GM10248 (cell line): ENCODE measurements around the gene ERVFRD-1.
"Not testable (repeated sequence)": the region's sequence is repeated elsewhere in the genome, so short reads cannot be mapped to it uniquely, and the experiment has no call there.

Experiments used
- CTCF ChIA-PET: fragments of 300-600 bp; sonication (Branson Sonifier 250); formaldehyde crosslinking; extraction: SDS; loops from one replicate; lab custom pipeline; 2021; ENCODE audit warnings: antibody characterized with exemption; lab: Yijun Ruan, JAX
- POLR2A ChIA-PET: fragments of 350-650 bp; sonication (Branson Sonifier 250); formaldehyde crosslinking; extraction: SDS; loops from one replicate; lab custom pipeline; 2020; ENCODE audit warnings: antibody characterized with exemption; lab: Yijun Ruan, JAX
- DNase-seq: peaks from one replicate; pipeline ENCODE4 v3.0.0; 2012; ENCODE audit errors: extremely low spot score
- CTCF ChIP-seq: IDR thresholded peaks from 2 replicates; pipeline ENCODE4 v1.5.1; 2012; ENCODE audit warnings: mild to moderate bottlenecking, low read depth; ENCODE audit errors: extremely low read depth, missing control alignments, control extremely low read depth

ERVFRD-1 gene

GRCh38 chr6:11093626-11094410, 17.7 kb downstream of the ERVFRD-1 start, which contains the start of gene SMIM13:
Gene SMIM13 (plus strand): TSS chr6:11093834. CDS start chr6:11094314, 480 bp downstream.
- CTCF ChIA-PET: interaction anchor here (0.7 to 2.8 kb wide), 12 partner anchors 10 to 482 kb away, joined by 3 to 13 read pairs (median 4); no protein-coding TSS in a partner anchor
- TF ChIP-seq CTCF: peak; percentile 64
- POLR2A ChIA-PET: interaction anchor here (0.6 kb wide), 1 partner anchor 204 kb away, joined by 4 read pairs; no protein-coding TSS in a partner anchor
- peak; percentile 97 for DNase-seq

- POLR2A ChIA-PET: no interaction called here
- no peak for TF ChIP-seq CTCF
- CTCF ChIA-PET: interaction anchor here (0.7 to 2.8 kb wide), 11 partner anchors 9 to 482 kb away, joined by 3 to 13 read pairs (median 5); no protein-coding TSS in a partner anchor
- DNase-seq: no peak
Observed at GRCh38 chr6:11093376-11093625, 18.2 kb downstream of the ERVFRD-1 start.

- ChIA-PET CTCF (interaction anchor here (0.7 to 2.8 kb wide), 11 partner anchors 9 to 483 kb away, joined by 3 to 13 read pairs (median 5); no protein-coding TSS in a partner anchor), POLR2A (no interaction called here)
- TF ChIP-seq CTCF: no peak
- peak; percentile 70 for DNase-seq
Observed at GRCh38 chr6:11092668-11093375, 18.7 kb downstream of the ERVFRD-1 start.

GRCh38 chr6:11091141-11091540, 20.4 kb downstream of the ERVFRD-1 start:
- POLR2A ChIA-PET, DNase-seq: not testable (repeated sequence)
- CTCF ChIA-PET: interaction anchor here (1.0 to 2.8 kb wide), 3 partner anchors 9 to 406 kb away, joined by 5 to 13 read pairs (median 6); no protein-coding TSS in a partner anchor

GRCh38 chr6:11089695-11090094, 21.8 kb downstream of the ERVFRD-1 start:
- no peak for TF ChIP-seq CTCF
- ChIA-PET CTCF (interaction anchor here (1.4 to 2.8 kb wide), 3 partner anchors 10 to 135 kb away, joined by 3 to 16 read pairs (median 8); no protein-coding TSS in a partner anchor), POLR2A (no interaction called here)
- no peak for DNase-seq

- CTCF ChIA-PET: interaction anchor here (0.8 to 2.8 kb wide), 7 partner anchors 9 to 609 kb away, joined by 3 to 16 read pairs (median 4); no protein-coding TSS in a partner anchor
- POLR2A ChIA-PET: not testable (repeated sequence)
Observed at GRCh38 chr6:11087141-11087812, 24.2 kb downstream of the ERVFRD-1 start.

GRCh38 chr6:11085758-11086435, 25.6 kb downstream of the ERVFRD-1 start:
- no peak for TF ChIP-seq CTCF
- CTCF ChIA-PET: interaction anchor here (0.7 kb wide), 1 partner anchor 17 kb away, joined by 3 read pairs; no protein-coding TSS in a partner anchor
- no peak for DNase-seq
- POLR2A ChIA-PET: no interaction called here

More at GRCh38 chr6:11087141-11087812, 24.2 kb downstream of the ERVFRD-1 start:
- not testable (repeated sequence) for DNase-seq
